ENCODE measurements around the gene IL4.

Gene IL4

GRCh38 chr5:132658381-132659302 is 15.1 kb upstream of the IL4 start:
- DNase-seq: no peak

- no peak for DNase-seq
These were observed 13.9 kb upstream of the IL4 start for GRCh38 chr5:132659598-132660493.

- no peak for DNase-seq
These were observed 12.4 kb upstream of the IL4 start for GRCh38 chr5:132661231-132662003.

- no peak for DNase-seq
These were observed 11.8 kb upstream of the IL4 start for GRCh38 chr5:132662004-132662401.

GRCh38 chr5:132662925-132663770 is 10.6 kb upstream of the IL4 start:
- no peak for DNase-seq

GRCh38 chr5:132663771-132664695 is 9.8 kb upstream of the IL4 start:
- no peak for DNase-seq

- no peak for DNase-seq
These were observed 9.0 kb upstream of the IL4 start for GRCh38 chr5:132664696-132665209.

GRCh38 chr5:132665574-132666080 is 8.2 kb upstream of the IL4 start:
- DNase-seq: no peak

- no peak for DNase-seq
These were observed 7.3 kb upstream of the IL4 start for GRCh38 chr5:132666310-132667123.

GRCh38 chr5:132667309-132667708 is 6.5 kb upstream of the IL4 start:
- no peak for DNase-seq

- DNase-seq: no peak
These were observed 5.8 kb upstream of the IL4 start for GRCh38 chr5:132667761-132668705.

- no peak for DNase-seq
These were observed 4.9 kb upstream of the IL4 start for GRCh38 chr5:132668706-132669454.

GRCh38 chr5:132669455-132669820 is 4.4 kb upstream of the IL4 start:
- no peak for DNase-seq

GRCh38 chr5:132669966-132670882 is 3.6 kb upstream of the IL4 start:
- no peak for DNase-seq

- DNase-seq: no peak
These were observed 2.8 kb upstream of the IL4 start for GRCh38 chr5:132671000-132671399.

GRCh38 chr5:132673488-132673887 is 301 bp upstream of the IL4 start:
- no peak for DNase-seq
